Uterus (tissue), 2 donors: ENCODE measurements around the gene IKBKE.

Experiments used
- CTCF ChIP-seq, 4 experiments: fragments of 200-600 bp in 2 of 4; fragments of 450-650 bp in 2 of 4; sonication (generic) in 2 of 4; IDR thresholded peaks; one replicate each; pipeline ENCODE4 v1.5.1; 2016 to 2019; ENCODE audit warnings: antibody characterized with exemption in 4 of 4, mild to moderate bottlenecking in 2 of 4, moderate library complexity in 1 of 4
- POLR2A ChIP-seq, 2 donors: fragments of 450-650 bp; IDR thresholded peaks; one replicate each; pipeline ENCODE4 v1.6.1; 2016; ENCODE audit warnings: antibody characterized with exemption in 2 of 2, mild to moderate bottlenecking in 1 of 2, moderate library complexity in 1 of 2

GRCh38 chr1:206480211-206480610, 9.9 kb downstream of the IKBKE start:
- TF ChIP-seq CTCF (IDR thresholded peaks at IDR 0.05), result no peak
- TF ChIP-seq POLR2A (IDR thresholded peaks at IDR 0.05), result no peak
